Activated CD4-positive, alpha-beta T cell treated with anti-CD3 and anti-CD28 coated beads, Interleukin-2, amount 50 U/mL, for 1 hour (primary cell): ENCODE data around the gene CD200R1.

Experiments
- DNase-seq: peaks from one replicate; pipeline ENCODE4 v3.0.0-alpha.2; 2020

The CD200R1 gene

GRCh38 chr3:112884678-112885290, 90.1 kb downstream of the CD200R1 start:
- DNase-seq, result no peak

DNA sequence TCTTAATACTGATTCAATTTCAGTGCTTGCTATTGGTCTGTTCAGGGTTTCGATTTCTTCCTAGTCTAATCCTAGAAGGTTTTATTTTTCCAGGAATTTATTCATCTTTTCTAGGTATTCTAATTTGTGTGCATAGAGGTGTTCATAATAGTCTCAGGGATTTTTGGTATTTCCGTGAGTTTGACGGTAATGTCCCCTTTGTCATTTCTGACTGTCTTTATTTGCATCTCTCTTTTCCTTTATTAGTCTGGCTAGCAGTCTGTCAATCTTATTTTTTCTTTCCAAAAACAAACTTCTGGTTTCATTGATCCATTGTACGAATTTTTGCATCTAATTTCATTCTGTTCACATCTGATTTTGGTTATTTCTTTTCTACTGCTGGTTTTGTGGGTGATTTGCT, 93.0 kb downstream of the CD200R1 start:
- DNase-seq, result no peak

- DNase-seq, result no peak
Observed at GRCh38 chr3:112875561-112875960, 99.3 kb downstream of the CD200R1 start.

GRCh38 chr3:112874725-112875124, 100.2 kb downstream of the CD200R1 start:
- DNase-seq, result no peak

DNA sequence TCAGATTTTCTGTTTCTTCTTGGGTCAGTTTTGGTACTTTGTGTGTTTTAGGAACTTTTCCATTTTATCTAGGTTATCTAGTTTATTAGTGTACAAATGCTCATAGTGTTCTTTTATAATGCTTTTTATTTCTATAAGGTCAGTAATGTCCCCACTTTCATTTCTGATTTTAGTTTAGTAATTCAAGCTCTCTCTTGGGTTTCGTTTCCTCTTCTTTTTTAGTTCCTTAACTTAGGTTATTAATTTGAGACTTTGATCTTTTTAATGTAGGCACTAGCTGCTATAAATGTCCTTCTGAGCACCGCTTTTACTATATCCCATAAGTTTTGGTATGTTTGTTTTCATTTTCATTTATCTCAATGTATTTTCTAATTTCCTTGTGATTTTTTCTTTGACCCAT, 101.3 kb downstream of the CD200R1 start:
- DNase-seq, result no peak

DNA sequence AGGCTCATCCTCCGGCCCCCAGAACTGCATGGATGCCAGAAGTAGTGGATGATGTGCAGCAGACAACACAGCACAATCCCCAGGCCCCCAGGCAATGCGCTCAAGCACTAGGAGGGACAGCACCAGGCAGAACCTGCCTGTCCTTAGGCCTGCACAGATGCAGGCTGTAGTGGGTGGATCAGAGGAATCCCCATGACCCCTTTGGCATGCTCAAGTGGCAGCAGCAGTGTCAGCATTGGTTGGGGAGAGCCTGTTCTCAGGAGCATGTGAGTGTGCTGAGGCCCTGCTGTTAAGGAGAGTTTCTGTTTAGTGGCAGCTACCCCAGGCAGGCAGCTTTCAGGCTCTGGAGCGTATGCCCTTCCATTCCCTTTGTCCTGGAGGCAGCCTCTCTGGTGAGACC, 103.2 kb downstream of the CD200R1 start:
- no peak for DNase-seq
